A549 (cell line): ENCODE measurements around the gene KCNK6. TPM values are rescaled to one million over a fixed set of nuclear protein-coding genes. Genes with fewer than 3 reads are reported as not detected.

Source experiments
- ATAC-seq, 2 experiments: fragments of 200-7000 bp in 1 of 2; fragments of >200 bp in 1 of 2; cut with Nextera tagmentation in 1 of 2; cut with Tn5 transposase in 1 of 2; 3 replicates each; pipeline versions ENCODE4 v1.8.0 to v1.9.1; 2018 to 2020; ENCODE audit warnings: mild to moderate bottlenecking in 1 of 2, moderate library complexity in 1 of 2
- CTCF ChIA-PET: fragments of 300-600 bp; sonication (Branson Sonifier 250); formaldehyde crosslinking; extraction: SDS; loops from one replicate; lab custom pipeline; 2021; ENCODE audit warnings: antibody characterized with exemption, inconsistent platforms; lab: Yijun Ruan, JAX
- POLR2A ChIA-PET: fragments of 350-600 bp; formaldehyde crosslinking; extraction: SDS; loops from one replicate; lab custom pipeline; 2021; ENCODE audit warnings: antibody characterized with exemption, inconsistent platforms; lab: Yijun Ruan, JAX
- DNase-seq, 2 experiments: peaks; one replicate each; pipeline versions ENCODE4 v3.0.0 to v3.0.0-alpha.2; 2011 to 2016; ENCODE audit warnings: low read depth in 1 of 2, low spot score in 1 of 2
- FAIRE-seq: peaks from 2 replicates; lab custom pipeline; 2011; peaks lifted over from hg19 to GRCh38; lab: Jason Lieb, UNC
- H3K27ac ChIP-seq, 2 experiments: fragments of >200 bp; sonication (Bioruptor Twin); formaldehyde crosslinking; 3 replicates each; pipeline ENCODE4 v1.5.1; 2016 to 2017
- H3K4me1 ChIP-seq: fragments of >200 bp; sonication (Bioruptor Twin); formaldehyde crosslinking; 3 replicates; pipeline ENCODE4 v1.6.1; 2016
- H3K4me2 ChIP-seq: fragments of >200 bp; sonication (Bioruptor Twin); formaldehyde crosslinking; 3 replicates; pipeline ENCODE4 v1.6.1; 2016
- H3K4me3 ChIP-seq: fragments of >200 bp; sonication (Bioruptor Twin); formaldehyde crosslinking; 3 replicates; pipeline ENCODE4 v1.5.1; 2016
- H3K9me3 ChIP-seq: fragments of >200 bp; sonication (Bioruptor Twin); formaldehyde crosslinking; 3 replicates; pipeline ENCODE4 v1.6.1; 2016
- BCL3 ChIP-seq: fragments of >200 bp; sonication (Bioruptor Twin); formaldehyde crosslinking; IDR thresholded peaks from 3 replicates; pipeline ENCODE4 v1.6.1; 2016
- BHLHE40 ChIP-seq: IDR thresholded peaks from 2 replicates; pipeline ENCODE4 v1.6.1; 2012; ENCODE audit warnings: low read depth, low read length, inconsistent platforms
- CEBPB ChIP-seq, 2 experiments: fragments of >200 bp in 1 of 2; sonication (Bioruptor Twin) in 1 of 2; formaldehyde crosslinking in 1 of 2; IDR thresholded peaks; 2 replicates each; pipeline ENCODE4 v1.6.1; 2012 to 2016
- CHD4 ChIP-seq: fragments of 200-600 bp; sonication (generic); IDR thresholded peaks from 2 replicates; pipeline ENCODE4 v1.6.1; 2016; ENCODE audit warnings: antibody characterized with exemption, mild to moderate bottlenecking, borderline replicate concordance
- CTCF ChIP-seq: fragments of >200 bp; sonication (Bioruptor Twin); formaldehyde crosslinking; IDR thresholded peaks from 3 replicates; pipeline ENCODE4 v1.5.1; 2016
- FOSB ChIP-seq: fragments of 250-450 bp; sonication (Bioruptor Pico); IDR thresholded peaks from 2 replicates; pipeline ENCODE4 v1.5.0; 2020; ENCODE audit warnings: mild to moderate bottlenecking, moderate library complexity
- FOSL2 ChIP-seq, 2 experiments: fragments of 450-650 bp in 1 of 2; fragments of >200 bp in 1 of 2; sonication (Bioruptor Twin) in 1 of 2; formaldehyde crosslinking; IDR thresholded peaks; 2 replicates each; pipeline versions ENCODE4 v1.5.0 to v1.6.1; 2016 to 2020; ENCODE audit warnings: mild to moderate bottlenecking in 1 of 2, moderate library complexity in 1 of 2
- GATA3 ChIP-seq: IDR thresholded peaks from 2 replicates; pipeline ENCODE4 v1.6.1; 2012; ENCODE audit warnings: borderline replicate concordance
- HDAC2 ChIP-seq: fragments of 200-600 bp; sonication (generic); IDR thresholded peaks from 2 replicates; pipeline ENCODE4 v1.6.1; 2016
- HOXB13 ChIP-seq: fragments of 250-450 bp; sonication (Bioruptor Pico); IDR thresholded peaks from 2 replicates; pipeline ENCODE4 v1.5.0; 2020; ENCODE audit warnings: low read depth, mild to moderate bottlenecking, moderate library complexity
- KDM5A ChIP-seq: fragments of 200-600 bp; sonication (generic); IDR thresholded peaks from 2 replicates; pipeline ENCODE4 v1.6.1; 2016; ENCODE audit warnings: antibody characterized with exemption, mild to moderate bottlenecking
- MAFK ChIP-seq: fragments of 450-650 bp; IDR thresholded peaks from 2 replicates; pipeline ENCODE4 v1.6.1; 2014; ENCODE audit not compliant: partially characterized antibody
- MAX ChIP-seq: IDR thresholded peaks from 2 replicates; pipeline ENCODE4 v1.6.1; 2012
- MAZ ChIP-seq: fragments of 150-350 bp; IDR thresholded peaks from 2 replicates; pipeline ENCODE4 v1.6.1; 2014; ENCODE audit warnings: antibody characterized with exemption, low read depth, low read length, borderline replicate concordance
- PBX3 ChIP-seq: IDR thresholded peaks from 2 replicates; pipeline ENCODE4 v1.6.1; 2012
- POLR2A ChIP-seq: IDR thresholded peaks from 2 replicates; pipeline ENCODE4 v1.6.1; 2012; ENCODE audit warnings: mild to moderate bottlenecking, low read length
- POLR2AphosphoS2 ChIP-seq: conservative IDR thresholded peaks from 2 replicates; pipeline ENCODE4 v1.6.1; 2012; ENCODE audit warnings: low read length, improper control_type of control experiment, inconsistent platforms
- RAD21 ChIP-seq, 2 experiments: fragments of >200 bp in 1 of 2; sonication (Bioruptor Twin) in 1 of 2; formaldehyde crosslinking in 1 of 2; IDR thresholded peaks in 1 of 2; conservative IDR thresholded peaks in 1 of 2; 2 replicates in 1 of 2; 3 replicates in 1 of 2; pipeline ENCODE4 v1.6.1; 2012 to 2018; ENCODE audit warnings: inconsistent platforms in 1 of 2
- RARB ChIP-seq: fragments of 250-450 bp; sonication (Bioruptor Pico); IDR thresholded peaks from 2 replicates; pipeline ENCODE4 v1.8.0; 2021; ENCODE audit warnings: mild to moderate bottlenecking, moderate library complexity
- RFX5 ChIP-seq: fragments of 450-650 bp; IDR thresholded peaks from 2 replicates; pipeline ENCODE4 v1.7.1; 2014; ENCODE audit warnings: antibody characterized with exemption, mild to moderate bottlenecking, moderate library complexity
- RNF2 ChIP-seq: fragments of 200-600 bp; sonication (generic); IDR thresholded peaks from 2 replicates; pipeline ENCODE4 v1.6.1; 2016; ENCODE audit warnings: low read depth, mild to moderate bottlenecking, antibody characterized with exemption, moderate library complexity, borderline replicate concordance
- USF2 ChIP-seq: fragments of 450-650 bp; IDR thresholded peaks from 2 replicates; pipeline ENCODE4 v1.6.1; 2014; ENCODE audit warnings: antibody characterized with exemption
- ZFP36 ChIP-seq: fragments of 450-650 bp; IDR thresholded peaks from 2 replicates; pipeline ENCODE4 v1.6.1; 2014; ENCODE audit warnings: borderline replicate concordance; ENCODE audit not compliant: partially characterized antibody
- WGBS: methylation state at CpG from one replicate; pipeline ENCODE4 v1.1.6; 2017; ENCODE audit errors: missing lambda C conversion rate; 5-methylcytosine and 5-hydroxymethylcytosine counted together
- polyA plus RNA-seq, 4 experiments: library from polyadenylated mRNA; depleted of rRNA in 3 of 4; stranded (reverse); fragments of >200 nt; fragmentation: RNase III in 1 of 4; extraction: RNeasy Plus Mini Kit Qiagen cat#74134 plus additional on column Dnase treatment in 1 of 4; gene quantifications; 2 replicates in 3 of 4; 3 replicates in 1 of 4; pipeline ENCODE4 v1.2.3, GENCODE V29; 2011 to 2017

KCNK6 gene
- polyA plus RNA-seq, 2 of the 4 experiments (the other 2 are of a cell fraction) = 2.4 to 2.8 TPM

GRCh38 chr19:38371081-38371480 is 51.4 kb downstream of the KCNK6 start:
- TF ChIP-seq CEBPB (IDR thresholded peaks at IDR 0.05) = peak; percentile 30 to 73; a peak in 2 of 4 replicates
- TF ChIP-seq CTCF = no peak
- no peak for ATAC-seq
- 65% methylated on average over 6 of the region's 6 CpGs for WGBS
- H3K4me3 ChIP-seq = no peak overlapping the region
- no peak for FAIRE-seq
- H3K4me2 ChIP-seq = no peak overlapping the region
- peaks cover 12% of the 10 kb centered on the region for H3K4me1 ChIP-seq
- no peaks in the 10 kb centered on the region for H3K9me3 ChIP-seq
- ChIA-PET POLR2A (interaction anchor here (0.7 kb wide), 1 partner anchor 559 kb away, joined by 3 read pairs; no protein-coding TSS in a partner anchor), CTCF (interaction anchor here (0.5 to 1.1 kb wide), 6 partner anchors 10 to 469 kb away, joined by 3 to 5 read pairs (median 3); no protein-coding TSS in a partner anchor)
- H3K27ac ChIP-seq = no peak overlapping the region
- DNase-seq = no peak

- H3K4me1 ChIP-seq = peaks cover 17% of the 10 kb centered on the region
- DNase-seq = no peak
- ChIA-PET POLR2A (interaction anchor here (0.6 to 3.5 kb wide), 27 partner anchors 8 to 557 kb away, joined by 3 to 89 read pairs (median 5); partner anchors contain the start of genes C19orf33, CATSPERG, EIF3K and FAM98C), CTCF (interaction anchor here (0.6 to 7.3 kb wide), 37 partner anchors 9 to 472 kb away, joined by 3 to 67 read pairs (median 4); partner anchors contain the start of genes CATSPERG, FAM98C, GGN and KCNK6)
- WGBS = 60% methylated on average over 6 of the region's 6 CpGs
- peak overlapping the region; percentile 73 to 82 for H3K27ac ChIP-seq
- H3K9me3 ChIP-seq = no peaks in the 10 kb centered on the region
- no peak for FAIRE-seq
- peak overlapping the region; percentile 75 for H3K4me2 ChIP-seq
- peak overlapping the region; percentile 42 for H3K4me3 ChIP-seq
- ATAC-seq = no peak
- TF ChIP-seq POLR2A = no peak
- no peak for TF ChIP-seq ZFP36
- TF ChIP-seq RAD21 (conservative IDR thresholded peaks at IDR 0.05 in 1 of 2, IDR thresholded peaks at IDR 0.05 in 1 of 2) = no peak
- no peak for TF ChIP-seq BHLHE40
Measured at GRCh38 chr19:38373907-38374331, 54.3 kb downstream of the KCNK6 start.

GRCh38 chr19:38374332-38375097 is 54.9 kb downstream of the KCNK6 start, which contains the start of gene PSMD8:
TSS of gene PSMD8 (plus strand) at chr19:38374571. CDS start at chr19:38374602, 31 bp downstream.
- Histone ChIP-seq H3K4me2 (peak within 1 kb of the TSS; percentile 99), H3K9me3 (no peaks in the 10 kb centered on the region), H3K27ac (peak within 1 kb of the TSS; percentile 88 to 91), H3K4me1 (peaks cover 17% of the 10 kb centered on the region), H3K4me3 (peak within 1 kb of the TSS; percentile 78)
- POLR2A ChIA-PET = interaction anchor here (0.6 to 3.5 kb wide), 30 partner anchors 8 to 556 kb away, joined by 3 to 89 read pairs (median 4); partner anchors contain the start of genes C19orf33, CATSPERG, ECH1 and EIF3K
- FAIRE-seq (peak; percentile 100), ATAC-seq (peak; percentile 91 to 97), DNase-seq (peak; percentile 100)
- 1% methylated on average over 55 of the region's 65 CpGs for WGBS
- CTCF ChIA-PET = interaction anchor here (0.6 to 7.3 kb wide), 37 partner anchors 9 to 472 kb away, joined by 3 to 67 read pairs (median 4); partner anchors contain the start of genes CATSPERG, FAM98C, GGN and KCNK6
- TF ChIP-seq KDM5A (peak; percentile 54; the same call in 1 of the 2 replicates), GATA3 (peak; percentile 39; the same call in 1 of the 2 replicates), RFX5 (peak; percentile 55; the same call in 1 of the 2 replicates), RAD21 (conservative IDR thresholded peaks at IDR 0.05 in 1 of 2, IDR thresholded peaks at IDR 0.05 in 1 of 2) (peak in 1 of 2 experiments; percentile 35; a peak in 3 of 5 replicates), POLR2A (peak; percentile 100), POLR2AphosphoS2 (no peak), RARB (CRISPR knock-in tag) (0 out of 2 replicates have a peak, but pooled peaks have one; percentile 45), FOSL2 (IDR thresholded peaks at IDR 0.05) (no peak), FOSL2 (CRISPR knock-in tag; IDR thresholded peaks at IDR 0.05) (peak; percentile 58), MAFK (peak; percentile 56), RNF2 (no peak), USF2 (0 out of 2 replicates have a peak, but pooled peaks have one; percentile 23), MAX (peak; percentile 88), CHD4 (no peak), HOXB13 (no peak), HDAC2 (no peak), FOSB (CRISPR knock-in tag) (no peak), BCL3 (peak; percentile 99), PBX3 (peak; percentile 78; the same call in 1 of the 2 replicates), MAZ (peak; percentile 63; the same call in 1 of the 2 replicates)
